Mesodermal cell (in vitro differentiated cells): ENCODE results near the gene PRM1.

Experiments
- H3K27ac ChIP-seq: 2 replicates; pipeline ENCODE4 v1.7.0; 2013; ENCODE audit warnings: mild to moderate bottlenecking, low read depth, low read length, moderate library complexity; ENCODE audit not compliant: severe bottlenecking
- H3K36me3 ChIP-seq: 2 replicates; pipeline ENCODE4 v1.7.1; 2013; ENCODE audit warnings: mild to moderate bottlenecking, low read length, moderate library complexity; ENCODE audit not compliant: control insufficient read depth, insufficient read depth
- H3K4me1 ChIP-seq: one replicate; pipeline ENCODE4 v1.7.1; 2013; ENCODE audit warnings: mild to moderate bottlenecking, low read length; ENCODE audit not compliant: insufficient read depth, control insufficient read depth, poor library complexity, severe bottlenecking
- H3K4me3 ChIP-seq: 2 replicates; pipeline ENCODE4 v1.7.0; 2013; ENCODE audit warnings: low read length, control low read depth, mild to moderate bottlenecking; ENCODE audit not compliant: insufficient read depth, poor library complexity, severe bottlenecking; ENCODE audit errors: extremely low read depth
- H3K9me3 ChIP-seq: 2 replicates; pipeline ENCODE4 v1.7.1; 2013; ENCODE audit warnings: mild to moderate bottlenecking, low read length, moderate library complexity; ENCODE audit not compliant: control insufficient read depth
- whole genome bisulfite sequencing, 2 experiments: methylation state at CpG; one replicate each; pipeline ENCODE4 v1.1.5; 2013; ENCODE audit warnings: missing lambda C conversion rate in 2 of 2; ENCODE audit not compliant: insufficient coverage in 2 of 2; 5-methylcytosine and 5-hydroxymethylcytosine counted together

The PRM1 gene

DNA sequence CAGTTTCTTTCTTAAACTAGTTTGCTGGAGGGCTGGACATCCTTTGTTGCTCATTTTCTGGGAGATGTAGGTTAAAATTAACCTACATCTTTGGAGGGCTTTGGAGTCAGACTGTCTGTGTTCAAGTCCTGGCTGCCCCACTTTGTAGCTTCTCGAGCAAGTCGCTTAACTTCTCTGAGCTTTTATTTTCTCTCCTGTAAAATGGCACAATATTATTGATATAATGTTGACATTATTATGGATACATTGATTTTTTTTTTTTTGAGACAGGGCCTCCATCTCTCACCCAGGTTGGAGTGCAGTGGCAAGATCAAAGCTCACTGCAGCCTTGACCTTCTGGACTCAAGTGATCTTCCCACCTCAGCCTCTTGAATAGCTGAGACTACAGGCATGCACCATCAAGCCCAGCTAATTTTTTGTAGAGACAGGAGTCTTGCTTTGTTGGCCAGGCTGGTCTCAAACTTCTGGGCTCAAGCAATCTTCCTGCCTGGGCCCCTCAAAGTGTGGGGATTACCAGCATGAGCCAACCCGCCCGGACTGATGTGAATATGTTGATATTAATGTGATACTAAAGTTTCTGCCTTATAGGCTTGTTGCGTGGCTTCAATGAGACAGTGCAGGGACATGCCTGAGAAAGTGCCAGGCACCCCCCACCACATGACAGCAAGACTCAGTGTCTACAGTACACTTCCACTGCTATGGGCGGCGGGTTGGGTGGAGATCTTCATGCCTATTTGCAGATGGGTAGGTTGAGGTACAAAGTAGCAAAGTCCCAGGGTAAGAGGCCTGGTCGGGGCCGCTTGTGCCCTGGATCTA lies 32.6 kb upstream of the PRM1 start:
- 84 to 97% methylated on average over 5 to 7 of the region's 9 CpGs for WGBS, 2 experiments
- no peak overlapping the region for H3K27ac ChIP-seq
- no peaks in the 10 kb centered on the region for H3K36me3 ChIP-seq
- peaks cover 47% of the 10 kb centered on the region for H3K4me1 ChIP-seq
- no peak overlapping the region for H3K4me3 ChIP-seq
- H3K9me3 ChIP-seq = no peaks in the 10 kb centered on the region

GRCh38 chr16:11312718-11313492 lies 31.8 kb upstream of the PRM1 start:
- Histone ChIP-seq H3K4me3 (no peak overlapping the region), H3K4me1 (peaks cover 47% of the 10 kb centered on the region), H3K27ac (no peak overlapping the region), H3K9me3 (no peaks in the 10 kb centered on the region), H3K36me3 (no peaks in the 10 kb centered on the region)
- 53 to 55% methylated on average over 5 of the region's 8 CpGs for WGBS, 2 experiments

DNA sequence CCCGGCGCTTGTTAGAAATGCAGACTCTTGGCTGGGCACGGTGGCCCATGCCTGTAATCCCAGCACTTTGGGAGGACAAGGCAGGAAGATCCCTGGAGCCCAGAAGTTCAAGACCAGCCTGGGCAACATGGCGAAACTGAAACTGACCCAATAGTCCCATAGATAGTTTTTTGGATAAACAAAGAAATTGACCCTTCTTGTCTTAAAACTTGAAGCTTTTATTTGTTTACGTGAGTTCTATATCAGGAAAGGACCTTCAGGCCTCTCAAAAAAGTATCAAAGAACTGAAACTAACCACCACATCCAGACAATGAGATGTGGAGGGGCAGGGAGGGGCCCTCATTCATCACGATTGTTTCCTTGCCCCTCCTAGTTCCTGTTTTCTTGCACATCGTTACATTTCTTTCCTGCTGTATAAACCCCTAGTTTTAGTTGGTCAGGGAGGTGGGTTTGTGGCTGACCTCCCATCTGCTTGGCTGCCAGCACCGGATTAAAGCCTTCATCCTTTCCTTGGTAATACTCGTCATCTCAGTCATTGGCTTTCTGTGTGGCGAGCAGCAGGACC lies 29.9 kb upstream of the PRM1 start:
- H3K27ac ChIP-seq = no peak overlapping the region
- WGBS, 2 experiments = 88 to 100% methylated on average over 3 to 4 of the region's 10 CpGs
- H3K9me3 ChIP-seq = no peaks in the 10 kb centered on the region
- no peaks in the 10 kb centered on the region for H3K36me3 ChIP-seq
- no peak overlapping the region for H3K4me3 ChIP-seq
- H3K4me1 ChIP-seq = peaks cover 39% of the 10 kb centered on the region

DNA sequence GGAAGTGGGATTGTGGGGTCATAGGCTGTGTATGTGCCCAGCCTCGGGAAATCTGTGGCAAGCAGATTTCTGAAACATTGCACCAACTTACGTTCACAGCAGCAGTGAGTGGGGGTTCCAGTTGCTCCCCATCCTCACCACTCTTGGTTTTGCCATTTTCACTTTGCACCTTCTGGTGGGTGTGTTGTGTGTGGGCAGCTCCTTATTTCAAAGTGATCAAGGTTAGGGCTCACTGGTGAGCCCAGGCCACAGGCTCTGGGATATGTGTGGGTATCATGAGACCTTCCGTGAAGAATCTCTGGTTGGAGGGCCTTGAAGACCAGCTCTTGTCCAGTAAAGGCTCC lies 29.5 kb upstream of the PRM1 start:
- Histone ChIP-seq H3K36me3 (no peaks in the 10 kb centered on the region), H3K4me1 (peaks cover 35% of the 10 kb centered on the region), H3K27ac (no peak overlapping the region), H3K9me3 (no peaks in the 10 kb centered on the region), H3K4me3 (no peak overlapping the region)
- WGBS, 2 experiments = 100% methylated on average over 1 to 3 of the region's 3 CpGs

GRCh38 chr16:11309895-11310633 lies 28.9 kb upstream of the PRM1 start:
- H3K4me3 ChIP-seq = no peak overlapping the region
- WGBS, 2 experiments = 83 to 87% methylated on average over 7 to 8 of the region's 9 CpGs
- H3K27ac ChIP-seq = no peak overlapping the region
- H3K9me3 ChIP-seq = no peaks in the 10 kb centered on the region
- peaks cover 29% of the 10 kb centered on the region for H3K4me1 ChIP-seq
- no peaks in the 10 kb centered on the region for H3K36me3 ChIP-seq

- H3K27ac ChIP-seq = no peak overlapping the region
Measured at GRCh38 chr16:11308493-11309283, 27.6 kb upstream of the PRM1 start.

GRCh38 chr16:11307639-11308492 lies 26.7 kb upstream of the PRM1 start:
- no peak overlapping the region for H3K27ac ChIP-seq
- no peak overlapping the region for H3K4me3 ChIP-seq
- H3K9me3 ChIP-seq = no peaks in the 10 kb centered on the region
- peaks cover 11% of the 10 kb centered on the region for H3K4me1 ChIP-seq
- WGBS, 2 experiments = 91 to 98% methylated on average over 12 to 20 of the region's 21 CpGs
- H3K36me3 ChIP-seq = no peaks in the 10 kb centered on the region

More at GRCh38 chr16:11308493-11309283, 27.6 kb upstream of the PRM1 start:
- Histone ChIP-seq H3K9me3 (no peaks in the 10 kb centered on the region), H3K36me3 (no peaks in the 10 kb centered on the region), H3K4me3 (no peak overlapping the region), H3K4me1 (peaks cover 19% of the 10 kb centered on the region)
- WGBS, 2 experiments = 85 to 88% methylated on average over 11 to 15 of the region's 15 CpGs

GRCh38 chr16:11306997-11307638 lies 26.0 kb upstream of the PRM1 start:
- peaks cover 4% of the 10 kb centered on the region for H3K4me1 ChIP-seq
- 89 to 98% methylated on average over 6 of the region's 7 CpGs for WGBS, 2 experiments
- H3K9me3 ChIP-seq = no peaks in the 10 kb centered on the region
- no peak overlapping the region for H3K27ac ChIP-seq
- no peak overlapping the region for H3K4me3 ChIP-seq
- no peaks in the 10 kb centered on the region for H3K36me3 ChIP-seq

DNA sequence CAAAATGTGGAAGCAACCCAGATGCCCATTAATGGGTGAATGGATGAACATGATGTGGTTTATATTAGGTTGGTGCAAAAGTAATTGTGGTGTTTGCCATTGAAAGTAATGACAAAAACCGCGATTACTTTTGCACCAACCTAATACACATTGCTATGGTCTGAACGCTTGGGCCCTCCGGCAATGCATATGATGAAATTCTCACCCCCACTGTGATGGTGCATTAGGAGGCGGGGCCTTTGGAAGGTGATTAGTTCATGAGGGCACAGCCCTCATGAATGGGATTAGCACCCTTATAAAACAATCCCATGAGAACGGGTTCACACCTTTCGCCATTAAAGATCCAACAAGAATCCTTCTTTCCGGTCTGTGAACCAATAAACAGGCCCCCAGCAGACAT lies 25.3 kb upstream of the PRM1 start:
- peaks cover 2% of the 10 kb centered on the region for H3K4me1 ChIP-seq
- no peaks in the 10 kb centered on the region for H3K9me3 ChIP-seq
- WGBS, 2 experiments = 60 to 87% methylated on average over 1 to 3 of the region's 8 CpGs
- no peak overlapping the region for H3K4me3 ChIP-seq
- no peak overlapping the region for H3K27ac ChIP-seq
- H3K36me3 ChIP-seq = no peaks in the 10 kb centered on the region
